B cell (primary cell): ENCODE data around the gene SLC2A13. TPM values are rescaled to one million over a fixed set of nuclear protein-coding genes. Genes with fewer than 3 reads are reported as not detected.
A peak's percentile ranks its signal among the peaks of the same experiment; 100 is the strongest.

Experiments
- ATAC-seq: fragments of 200-7000 bp; cut with Tn5 transposase; one replicate; pipeline ENCODE4 v1.10.0; 2021; ENCODE audit warnings: low read depth, mild to moderate bottlenecking, moderate number of reproducible peaks, moderate library complexity
- CTCF ChIA-PET: fragments of 350-600 bp; sonication (Branson Sonifier 250); formaldehyde crosslinking; loops from one replicate; lab custom pipeline; 2021; ENCODE audit warnings: antibody characterized with exemption, inconsistent platforms; lab: Charles Lee
- POLR2A ChIA-PET: fragments of 350-600 bp; sonication (Branson Sonifier 250); formaldehyde crosslinking; loops from one replicate; lab custom pipeline; 2021; ENCODE audit warnings: antibody characterized with exemption; lab: Charles Lee
- DNase-seq: peaks from one replicate; pipeline ENCODE4 v3.0.0; 2013
- H2AFZ ChIP-seq: 2 replicates; pipeline ENCODE4 v1.6.1; 2012; ENCODE audit warnings: mild to moderate bottlenecking, low read depth, low read length; ENCODE audit not compliant: insufficient read depth, poor library complexity, severe bottlenecking
- H3K27ac ChIP-seq, 2 donors: 1 replicate in 1 of 2; 2 replicates in 1 of 2; pipeline ENCODE4 v1.5.1; 2012 to 2013; ENCODE audit warnings: low read length in 2 of 2, mild to moderate bottlenecking in 2 of 2, moderate library complexity in 1 of 2
- H3K27me3 ChIP-seq, 4 experiments: fragments of 200-600 bp in 1 of 4; sonication (generic) in 1 of 4; replicated peaks in 1 of 4; 1 replicate in 2 of 4; 2 replicates in 2 of 4; pipeline versions ENCODE4 v1.6.1 to v1.7.0; 2013 to 2016; ENCODE audit warnings: low read length in 3 of 4, mild to moderate bottlenecking in 2 of 4, mixed read lengths in 1 of 4, moderate library complexity in 1 of 4; ENCODE audit not compliant: insufficient read depth in 4 of 4, control insufficient read depth in 3 of 4; ENCODE audit errors: control extremely low read depth in 1 of 4
- H3K36me3 ChIP-seq, 2 experiments: replicated peaks in 1 of 2; 1 replicate in 1 of 2; 2 replicates in 1 of 2; pipeline versions ENCODE4 v1.6.1 to v1.7.1; 2013; ENCODE audit warnings: low read length in 1 of 2; ENCODE audit not compliant: insufficient read depth in 2 of 2, control insufficient read depth in 1 of 2; ENCODE audit errors: control extremely low read depth in 1 of 2, extremely low read depth in 1 of 2
- H3K4me1 ChIP-seq, 2 donors: fragments of 200-600 bp in 1 of 2; sonication (generic) in 1 of 2; 1 replicate in 1 of 2; 2 replicates in 1 of 2; pipeline versions ENCODE4 v1.5.1 to v1.6.1; 2013 to 2017; ENCODE audit warnings: low read length in 2 of 2; ENCODE audit not compliant: control insufficient read depth in 2 of 2, insufficient read depth in 2 of 2
- H3K4me2 ChIP-seq: replicated peaks from 2 replicates; pipeline ENCODE3; 2012; ENCODE audit warnings: mild to moderate bottlenecking, low read depth, low read length; ENCODE audit not compliant: poor library complexity, severe bottlenecking
- H3K4me3 ChIP-seq, 5 experiments: fragments of 200-600 bp in 1 of 5; sonication (generic) in 1 of 5; 1 replicate in 3 of 5; 2 replicates in 2 of 5; pipeline versions ENCODE4 v1.5.1 to v1.7.0; 2011 to 2016; ENCODE audit warnings: low read length in 4 of 5, mild to moderate bottlenecking in 4 of 5, low read depth in 2 of 5, control low read depth in 1 of 5, moderate library complexity in 1 of 5; ENCODE audit not compliant: insufficient read depth in 1 of 5; ENCODE audit errors: control extremely low read depth in 1 of 5, extremely low read depth in 1 of 5
- H3K79me2 ChIP-seq: fragments of 200-600 bp; sonication (generic); one replicate; pipeline ENCODE4 v1.6.0; 2016; ENCODE audit warnings: low read length; ENCODE audit not compliant: control insufficient read depth, insufficient read depth
- H3K9ac ChIP-seq: fragments of 200-600 bp; sonication (generic); 2 replicates; pipeline ENCODE4 v1.6.1; 2017; ENCODE audit warnings: mild to moderate bottlenecking, low read length, moderate library complexity
- H3K9me3 ChIP-seq, 3 donors: one replicate each; pipeline versions ENCODE4 v1.6.1 to v1.7.1; 2013; ENCODE audit warnings: low read length in 2 of 3; ENCODE audit not compliant: control insufficient read depth in 2 of 3, insufficient read depth in 1 of 3; ENCODE audit errors: control extremely low read depth in 1 of 3
- H4K20me1 ChIP-seq: 2 replicates; pipeline ENCODE4 v1.6.0; 2012; ENCODE audit warnings: mild to moderate bottlenecking, low read length; ENCODE audit not compliant: insufficient read depth, control insufficient read depth, poor library complexity, severe bottlenecking
- H3K27ac Mint-ChIP-seq: one replicate; pipeline ENCODE4 v1.8.0; 2021; ENCODE audit warnings: mixed read lengths
- H3K27me3 Mint-ChIP-seq: one replicate; pipeline ENCODE4 v1.8.0; 2021; ENCODE audit warnings: mixed read lengths
- H3K4me1 Mint-ChIP-seq: one replicate; pipeline ENCODE4 v1.8.0; 2021; ENCODE audit warnings: mixed read lengths
- H3K4me3 Mint-ChIP-seq: one replicate; pipeline ENCODE4 v1.8.0; 2021; ENCODE audit warnings: mixed read lengths
- H3K9me3 Mint-ChIP-seq: one replicate; pipeline ENCODE4 v1.8.0; 2022; ENCODE audit warnings: mixed read lengths; ENCODE audit not compliant: insufficient read depth
- EZH2 ChIP-seq: IDR thresholded peaks from 2 replicates; pipeline ENCODE4 v1.6.1; 2012; ENCODE audit warnings: borderline replicate concordance, low read depth, mild to moderate bottlenecking, moderate library complexity, low read length; ENCODE audit not compliant: insufficient read depth, poor library complexity, severe bottlenecking
- WGBS: methylation state at CpG from one replicate; pipeline ENCODE4 v1.1.5; 2013; ENCODE audit warnings: missing lambda C conversion rate; ENCODE audit not compliant: insufficient coverage; 5-methylcytosine and 5-hydroxymethylcytosine counted together
- intact Hi-C: fragments of 100-400 bp; cut with micrococcal nuclease; formaldehyde crosslinking; loops from one replicate; pipeline ENCODE4 v1.10.0; 2022
- polyA plus RNA-seq: library from polyadenylated mRNA; depleted of rRNA; stranded (reverse); fragments of >200 nt; gene quantifications from 2 replicates; pipeline ENCODE4 v1.2.3, GENCODE V29; 2012
- total RNA-seq, 2 donors: library from RNA; stranded (reverse); fragments of 120-200 nt in 1 of 2; gene quantifications; 1 replicate in 1 of 2; 2 replicates in 1 of 2; pipeline versions ENCODE4 v1.2.3 to v1.2.4, GENCODE V29; 2013 to 2022
- TF ChIP-seq, protein P1 (sequence below): fragments of 200-600 bp; IDR thresholded peaks from one replicate; pipeline ENCODE4 v1.8.0; 2022; ENCODE audit warnings: antibody characterized with exemption, mild to moderate bottlenecking

SLC2A13 gene
- total and polyA plus RNA-seq, 2 donors (not counting 1 experiment from before 2014, with no cell fraction given) = 2.1 to 8.6 TPM

DNA sequence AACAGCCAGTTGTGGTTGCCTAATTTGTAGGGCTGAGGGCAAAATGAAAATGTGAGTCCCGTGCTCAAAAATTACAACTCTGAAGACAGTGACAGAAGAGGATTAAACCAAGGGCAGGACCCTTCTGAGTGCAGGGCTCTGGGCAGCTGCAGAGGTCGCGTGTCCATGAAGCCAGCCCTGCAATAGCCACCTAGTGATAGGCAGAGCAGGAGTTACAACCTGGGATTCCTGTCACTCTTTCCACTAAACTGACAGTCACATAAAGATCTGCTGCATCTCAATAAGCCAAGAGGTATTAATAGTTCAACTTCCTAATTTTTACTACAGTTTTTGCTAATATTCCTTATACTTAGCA, 94.1 kb downstream of the SLC2A13 start:
- Histone ChIP-seq H2AFZ (peak overlapping the region; percentile 93), H3K79me2 (no peaks in the 10 kb centered on the region), H3K27me3 (no peaks in the 10 kb centered on the region), H3K9me3 (no peaks in the 10 kb centered on the region), H4K20me1 (no peaks in the 10 kb centered on the region), H3K36me3 (no peaks in the 10 kb centered on the region), H3K4me2 (peak overlapping the region; percentile 70), H3K4me3 (peak overlapping the region in 4 of 5 experiments; percentile 21 to 54 (median 40)), H3K27ac (peak overlapping the region in 1 of 2 donors; percentile 35), H3K4me1 (peaks cover 5 to 6% of the 10 kb centered on the region in 2 donors), H3K9ac (peak overlapping the region; percentile 61)
- Mint-ChIP-seq H3K4me1 (peaks cover 17% of the 10 kb centered on the region), H3K27ac (no peak overlapping the region), H3K9me3 (no peaks in the 10 kb centered on the region), H3K4me3 (peak overlapping the region; percentile 80), H3K27me3 (no peaks in the 10 kb centered on the region)
- DNase-seq (no peak), ATAC-seq (no peak)
- ChIA-PET CTCF (interaction anchor here (0.6 to 3.9 kb wide), 32 partner anchors 9 to 909 kb away, joined by 3 to 80 read pairs (median 4); partner anchors contain the start of genes ABCD2 and SLC2A13), POLR2A (no interaction called here)
- 65% methylated on average over 3 of the region's 3 CpGs for WGBS
- TF ChIP-seq, protein P1, sequence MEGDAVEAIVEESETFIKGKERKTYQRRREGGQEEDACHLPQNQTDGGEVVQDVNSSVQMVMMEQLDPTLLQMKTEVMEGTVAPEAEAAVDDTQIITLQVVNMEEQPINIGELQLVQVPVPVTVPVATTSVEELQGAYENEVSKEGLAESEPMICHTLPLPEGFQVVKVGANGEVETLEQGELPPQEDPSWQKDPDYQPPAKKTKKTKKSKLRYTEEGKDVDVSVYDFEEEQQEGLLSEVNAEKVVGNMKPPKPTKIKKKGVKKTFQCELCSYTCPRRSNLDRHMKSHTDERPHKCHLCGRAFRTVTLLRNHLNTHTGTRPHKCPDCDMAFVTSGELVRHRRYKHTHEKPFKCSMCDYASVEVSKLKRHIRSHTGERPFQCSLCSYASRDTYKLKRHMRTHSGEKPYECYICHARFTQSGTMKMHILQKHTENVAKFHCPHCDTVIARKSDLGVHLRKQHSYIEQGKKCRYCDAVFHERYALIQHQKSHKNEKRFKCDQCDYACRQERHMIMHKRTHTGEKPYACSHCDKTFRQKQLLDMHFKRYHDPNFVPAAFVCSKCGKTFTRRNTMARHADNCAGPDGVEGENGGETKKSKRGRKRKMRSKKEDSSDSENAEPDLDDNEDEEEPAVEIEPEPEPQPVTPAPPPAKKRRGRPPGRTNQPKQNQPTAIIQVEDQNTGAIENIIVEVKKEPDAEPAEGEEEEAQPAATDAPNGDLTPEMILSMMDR = no peak
- no peak for TF ChIP-seq EZH2
- intact Hi-C loops = loop anchor here (1.0 to 10.0 kb wide), 4 partner anchors 96 to 1687 kb away; no protein-coding TSS in a partner anchor
